WI38 (cell line): ENCODE results near the gene ZNF609.

Experiments used
- H3K4me3 ChIP-seq: 2 replicates; pipeline ENCODE4 v1.5.1; 2011; ENCODE audit warnings: low read depth, mild to moderate bottlenecking, control low read depth, low read length
- TF ChIP-seq, protein P1 (sequence below): IDR thresholded peaks from 2 replicates; pipeline ENCODE4 v1.5.1; 2012; ENCODE audit warnings: low read depth, mild to moderate bottlenecking, control low read depth, low read length

The ZNF609 gene

GRCh38 chr15:64527263-64527984 is 67.0 kb downstream of the ZNF609 start:
- no peak overlapping the region for H3K4me3 ChIP-seq
- TF ChIP-seq, protein P1, sequence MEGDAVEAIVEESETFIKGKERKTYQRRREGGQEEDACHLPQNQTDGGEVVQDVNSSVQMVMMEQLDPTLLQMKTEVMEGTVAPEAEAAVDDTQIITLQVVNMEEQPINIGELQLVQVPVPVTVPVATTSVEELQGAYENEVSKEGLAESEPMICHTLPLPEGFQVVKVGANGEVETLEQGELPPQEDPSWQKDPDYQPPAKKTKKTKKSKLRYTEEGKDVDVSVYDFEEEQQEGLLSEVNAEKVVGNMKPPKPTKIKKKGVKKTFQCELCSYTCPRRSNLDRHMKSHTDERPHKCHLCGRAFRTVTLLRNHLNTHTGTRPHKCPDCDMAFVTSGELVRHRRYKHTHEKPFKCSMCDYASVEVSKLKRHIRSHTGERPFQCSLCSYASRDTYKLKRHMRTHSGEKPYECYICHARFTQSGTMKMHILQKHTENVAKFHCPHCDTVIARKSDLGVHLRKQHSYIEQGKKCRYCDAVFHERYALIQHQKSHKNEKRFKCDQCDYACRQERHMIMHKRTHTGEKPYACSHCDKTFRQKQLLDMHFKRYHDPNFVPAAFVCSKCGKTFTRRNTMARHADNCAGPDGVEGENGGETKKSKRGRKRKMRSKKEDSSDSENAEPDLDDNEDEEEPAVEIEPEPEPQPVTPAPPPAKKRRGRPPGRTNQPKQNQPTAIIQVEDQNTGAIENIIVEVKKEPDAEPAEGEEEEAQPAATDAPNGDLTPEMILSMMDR = no peak

GRCh38 chr15:64528871-64529270 is 68.5 kb downstream of the ZNF609 start:
- TF ChIP-seq, protein P1 = no peak
- no peak overlapping the region for H3K4me3 ChIP-seq

GRCh38 chr15:64530472-64530871 is 70.1 kb downstream of the ZNF609 start:
- TF ChIP-seq, protein P1 = no peak
- H3K4me3 ChIP-seq = no peak overlapping the region

DNA sequence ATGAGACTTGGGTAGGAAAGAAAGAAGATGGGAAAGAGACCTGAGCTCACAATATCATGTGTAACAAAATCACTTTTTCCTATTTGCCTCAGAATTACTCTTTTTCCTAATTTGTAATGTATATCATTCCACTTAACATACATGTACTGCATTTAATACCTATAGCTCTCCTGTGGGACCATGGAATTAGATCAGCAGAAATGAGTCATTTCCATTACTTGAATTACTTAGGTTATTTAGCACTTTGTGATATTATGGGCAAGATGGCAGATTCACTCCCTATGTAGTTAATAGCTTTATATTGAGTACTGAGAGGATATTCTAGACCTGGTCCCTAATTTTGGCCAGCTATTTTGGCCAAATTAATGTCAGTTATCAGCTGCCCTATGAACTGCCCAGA is 70.5 kb downstream of the ZNF609 start:
- no peak overlapping the region for H3K4me3 ChIP-seq
- TF ChIP-seq, protein P1 = no peak

- H3K4me3 ChIP-seq = no peak overlapping the region
- TF ChIP-seq, protein P1 = no peak
These were observed 72.3 kb downstream of the ZNF609 start for GRCh38 chr15:64532521-64533315.

GRCh38 chr15:64535460-64536243 is 75.3 kb downstream of the ZNF609 start:
- no peak overlapping the region for H3K4me3 ChIP-seq
- TF ChIP-seq, protein P1 = no peak
